Measurements from ENCODE around the gene ITPA.
"Not testable (repeated sequence)": the region's sequence is repeated elsewhere in the genome, so short reads cannot be mapped to it uniquely, and the experiment has no call there.

Gene ITPA

DNA sequence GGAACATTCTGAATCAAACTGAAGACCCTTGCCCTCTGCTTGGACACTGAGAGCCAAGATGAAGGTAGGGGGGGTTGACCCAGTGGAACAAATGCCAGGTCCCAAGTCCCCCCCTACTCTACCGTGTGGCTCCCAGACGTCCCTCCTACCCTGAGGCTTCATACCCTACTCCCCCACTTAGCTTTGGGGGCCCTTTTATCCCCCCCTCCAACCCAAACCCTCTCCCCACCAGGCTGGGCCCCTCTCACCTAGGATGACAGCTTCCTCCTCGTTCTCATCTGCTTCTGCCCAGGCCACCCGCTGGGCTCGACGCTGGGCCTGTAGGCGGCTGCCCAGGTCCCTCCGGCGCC is 6.4 kb upstream of the ITPA start:
- DNase-seq = no peak

DNA sequence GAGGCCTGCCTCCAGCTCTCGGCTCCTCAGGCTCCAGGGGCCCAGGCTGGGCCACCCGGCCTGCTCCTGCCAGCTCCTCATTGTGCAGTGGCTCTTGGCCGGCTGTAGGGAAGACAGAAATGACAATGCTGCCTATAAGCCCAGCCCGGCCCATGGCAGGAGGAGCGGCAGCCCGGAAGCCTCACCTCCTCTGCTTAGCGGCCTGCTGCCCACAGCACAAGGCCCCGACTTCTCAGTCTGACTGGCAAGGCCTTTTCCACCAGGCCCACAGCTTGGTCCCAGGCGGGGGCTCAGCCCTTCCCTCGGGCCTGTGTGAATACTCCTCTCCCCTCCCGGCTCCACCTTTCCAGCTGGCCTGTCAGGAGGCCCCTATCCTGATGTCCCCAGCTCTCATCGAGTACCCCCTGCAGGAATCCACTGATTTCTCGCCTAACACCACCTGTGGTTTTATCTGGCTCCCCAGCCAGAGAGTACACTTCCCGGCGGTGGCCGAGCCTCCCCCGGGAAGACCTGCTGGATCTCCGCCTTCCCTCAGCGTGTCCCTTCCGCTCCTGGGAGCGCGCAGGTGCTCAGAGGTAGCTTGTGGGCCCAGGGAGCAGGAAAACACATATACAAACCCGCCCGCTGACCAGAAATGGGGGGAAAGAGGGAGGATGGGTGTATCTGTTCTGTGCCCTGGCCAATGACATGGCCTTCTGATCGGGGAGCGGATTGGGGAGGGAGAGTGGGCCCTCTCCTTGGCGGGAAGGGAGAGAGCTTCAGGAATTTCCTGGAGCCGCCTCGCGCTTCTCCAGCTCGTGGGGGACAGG is 5.8 kb upstream of the ITPA start:
- no peak for DNase-seq

DNA sequence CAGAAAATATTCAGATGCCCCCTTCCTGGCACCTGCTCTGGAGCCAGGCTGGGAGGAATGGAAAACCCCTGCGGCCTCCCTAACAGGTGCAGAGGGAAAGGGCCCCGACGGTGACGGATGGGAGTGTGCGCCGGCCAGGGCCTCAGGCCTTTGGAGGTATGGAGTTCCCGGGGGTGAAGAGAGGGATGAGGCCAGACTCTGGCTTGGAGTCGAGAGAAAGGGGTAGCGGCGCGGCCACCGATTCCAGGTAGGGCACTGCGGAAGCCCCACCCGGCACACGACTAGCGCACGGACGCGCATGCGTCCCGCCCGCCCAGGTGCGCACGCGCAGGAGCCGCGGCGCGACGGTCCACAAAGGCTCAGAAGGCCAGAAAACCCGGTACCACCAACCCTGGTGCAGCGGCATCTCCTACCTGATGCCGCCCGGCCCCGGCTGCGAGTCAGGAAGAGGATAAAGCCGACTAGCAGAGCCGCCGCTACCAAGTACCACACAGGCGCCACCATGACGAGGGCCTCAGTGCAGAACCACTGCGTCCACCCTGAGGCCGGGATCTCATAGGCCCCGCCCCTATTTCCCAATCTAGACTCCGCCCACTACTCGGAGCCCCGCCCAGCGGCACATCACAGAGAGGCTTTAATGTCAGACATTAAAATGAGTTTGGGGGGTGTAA is 5.0 kb upstream of the ITPA start, which contains the start of gene DDRGK1:
TSS of gene DDRGK1 (minus strand) at position 559 of the 671 bp plus-strand sequence. CDS start at position 504, 55 bp downstream.
- DNase-seq = peak; percentile 90

DNA sequence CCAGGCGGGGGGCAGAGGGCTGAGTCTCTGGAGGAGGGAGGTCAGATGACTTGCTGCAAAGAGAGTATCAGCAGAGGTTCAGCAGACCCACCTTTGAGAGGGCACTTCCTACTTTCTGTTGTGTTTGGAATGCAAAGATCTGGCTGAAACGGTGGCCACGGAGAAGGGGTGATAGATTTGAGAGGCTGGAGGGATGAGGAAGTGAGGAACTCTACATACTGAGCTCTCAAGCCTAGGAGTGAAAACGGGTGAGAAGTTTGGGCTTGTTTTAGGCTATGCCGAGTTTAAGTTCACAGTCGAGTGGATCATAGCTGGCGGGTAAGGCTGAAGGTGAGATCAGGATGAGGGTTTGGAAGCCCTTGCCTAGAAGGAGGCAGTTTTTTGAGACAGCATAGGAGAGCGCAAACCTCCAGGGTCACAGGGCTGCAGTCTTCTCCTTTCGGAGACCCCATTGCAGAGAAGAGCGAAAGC is 477 bp upstream of the ITPA start:
- DNase-seq = no peak

DNA sequence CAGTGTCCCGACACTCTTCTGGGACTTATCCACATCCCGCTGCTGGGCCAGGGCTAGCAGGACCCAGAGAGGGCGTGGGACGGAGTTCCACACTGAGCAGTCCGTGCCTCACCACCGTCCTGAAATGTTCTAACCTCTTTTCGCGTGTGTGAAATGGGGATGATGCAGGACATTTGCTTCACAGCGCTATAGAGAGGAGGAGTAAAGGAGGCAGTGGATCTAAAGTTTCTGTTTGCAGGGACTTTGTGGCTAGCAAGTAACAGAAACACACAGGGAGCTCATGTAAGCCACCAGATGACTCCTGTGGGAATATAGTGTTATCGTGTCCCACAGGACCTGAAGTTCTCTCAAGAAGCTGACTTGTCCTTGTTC is 634 bp downstream of the ITPA start:
- DNase-seq = no peak

DNA sequence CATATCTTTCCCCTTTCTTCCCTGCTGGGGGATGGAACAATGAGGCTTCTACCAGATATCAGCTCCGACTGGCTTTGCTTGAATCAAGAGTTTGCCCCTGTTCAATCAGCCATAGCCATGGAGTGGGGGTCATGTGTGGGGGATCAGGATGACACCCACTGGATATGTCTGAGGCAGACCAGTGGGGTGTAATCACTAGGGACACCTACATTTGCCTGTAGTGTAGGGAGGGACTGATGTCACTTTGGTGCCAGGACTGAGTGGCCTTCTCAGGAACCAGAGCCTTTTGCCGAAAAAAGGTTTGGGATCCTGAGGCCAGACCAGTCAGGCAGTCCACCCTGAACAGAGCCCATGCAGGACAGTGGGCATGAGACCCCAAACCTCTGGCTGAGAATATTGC is 1.0 kb downstream of the ITPA start:
- DNase-seq = no peak

DNA sequence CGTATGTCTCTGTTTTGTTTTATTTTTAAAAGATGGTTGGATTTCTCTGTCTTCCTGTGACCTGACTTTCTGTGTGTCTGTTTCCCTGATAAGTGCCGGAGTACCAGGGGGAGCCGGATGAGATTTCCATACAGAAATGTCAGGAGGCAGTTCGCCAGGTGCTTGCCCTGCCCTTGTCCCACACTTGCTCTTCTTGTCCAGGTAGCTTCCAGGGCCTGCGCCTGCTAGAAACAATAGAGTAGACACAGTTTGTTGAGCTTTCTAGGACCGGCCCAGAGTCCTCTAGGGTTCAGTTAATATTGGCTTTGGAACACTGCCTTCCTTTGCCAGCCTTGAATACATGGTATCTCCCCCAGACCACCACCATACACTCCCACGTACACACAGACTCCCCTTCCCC is 3.9 kb downstream of the ITPA start:
- DNase-seq = no peak

DNA sequence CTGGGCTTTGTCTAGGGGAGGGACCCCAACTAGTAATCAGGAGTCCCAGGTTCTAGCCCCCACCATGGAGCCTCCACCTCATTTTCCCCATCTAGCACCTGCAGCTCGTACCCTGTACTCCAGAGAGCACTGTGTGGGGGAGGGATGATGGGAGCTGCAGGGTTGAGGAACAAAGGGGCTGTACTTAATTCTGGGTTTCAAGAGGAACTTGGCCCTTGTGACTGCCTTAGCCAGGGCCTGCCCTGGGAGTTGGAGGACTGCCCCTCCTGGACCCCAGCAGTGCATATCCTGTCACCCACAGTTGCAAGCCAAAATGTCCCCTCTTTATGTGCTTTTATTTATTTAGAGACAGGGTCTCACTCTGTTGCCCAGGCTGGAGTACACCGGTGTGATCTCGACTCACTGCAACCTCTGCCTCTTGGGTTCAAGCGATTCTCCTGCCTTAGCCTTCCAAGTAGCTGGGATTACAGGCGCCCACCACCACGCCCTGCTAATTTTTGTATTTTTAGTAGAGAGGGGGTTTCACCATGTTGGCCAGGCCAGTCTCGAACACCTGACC is 6.1 kb downstream of the ITPA start:
- not testable (repeated sequence) for DNase-seq

DNA sequence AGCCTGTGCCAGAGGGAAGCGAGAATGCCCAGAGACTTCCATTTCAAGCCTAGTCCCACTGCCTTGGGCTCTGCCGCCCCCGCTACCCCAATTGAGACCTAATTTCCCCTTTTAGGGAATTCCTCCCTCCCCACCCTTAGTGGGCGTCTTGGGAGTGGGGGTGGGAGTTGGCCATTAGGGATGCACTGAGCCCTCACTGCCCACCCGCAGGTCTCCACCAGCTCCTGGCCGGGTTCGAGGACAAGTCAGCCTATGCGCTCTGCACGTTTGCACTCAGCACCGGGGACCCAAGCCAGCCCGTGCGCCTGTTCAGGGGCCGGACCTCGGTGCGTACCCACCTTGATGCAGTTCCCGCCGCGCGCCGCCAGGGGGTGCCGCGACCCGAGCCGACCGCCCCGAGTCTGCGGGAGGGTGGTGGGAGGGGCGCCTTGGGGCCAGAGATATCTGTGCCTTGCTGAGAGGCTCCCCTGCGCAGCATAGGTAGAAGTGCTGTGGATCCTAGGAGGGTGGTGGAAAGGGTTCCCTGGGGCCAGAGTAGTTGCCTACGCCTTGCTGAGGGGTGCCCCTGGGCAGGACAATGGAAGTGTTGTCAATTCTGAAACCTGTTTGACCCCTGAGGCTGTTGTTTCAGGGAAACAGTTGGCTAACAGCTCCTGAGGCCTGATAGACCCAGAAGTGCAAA is 9.2 kb downstream of the ITPA start:
- DNase-seq = no peak

DNA sequence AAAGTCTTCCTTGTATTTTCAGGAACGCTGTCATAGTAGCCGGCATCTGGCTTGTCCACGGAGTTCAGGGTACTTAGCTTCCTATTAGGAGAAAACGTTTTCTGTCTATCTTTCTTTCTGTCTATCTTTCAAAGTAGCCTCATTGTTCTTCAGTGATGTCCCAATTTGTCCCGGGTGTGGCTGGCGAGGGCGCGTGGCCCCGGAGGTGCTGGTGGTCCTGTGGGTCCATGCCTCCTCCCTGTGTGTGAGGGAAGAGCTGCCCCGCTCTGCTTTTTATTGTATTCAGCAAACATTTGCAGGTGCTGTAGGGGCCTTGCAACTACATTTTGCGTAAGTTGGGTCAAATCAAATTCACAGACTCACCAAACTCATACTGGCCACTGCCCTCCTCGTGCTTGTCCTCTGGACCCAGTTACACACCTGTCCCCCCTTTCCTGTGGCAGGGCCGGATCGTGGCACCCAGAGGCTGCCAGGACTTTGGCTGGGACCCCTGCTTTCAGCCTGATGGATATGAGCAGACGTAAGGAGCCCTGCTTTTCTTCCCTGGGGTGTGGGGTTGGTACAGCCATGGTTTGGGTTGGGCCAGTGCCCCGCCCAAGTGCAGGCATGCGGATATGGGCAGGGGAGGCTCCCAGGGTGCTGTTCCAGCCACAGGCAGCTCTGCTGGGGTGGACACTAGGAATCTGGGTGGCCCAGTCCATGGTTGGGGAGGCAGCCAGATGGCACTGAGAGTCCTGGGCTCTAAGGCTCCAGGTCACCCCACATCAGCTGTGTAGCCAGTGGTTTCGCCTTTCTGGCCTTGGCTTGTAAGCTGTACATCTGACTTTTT is 12.3 kb downstream of the ITPA start:
- no peak for DNase-seq

DNA sequence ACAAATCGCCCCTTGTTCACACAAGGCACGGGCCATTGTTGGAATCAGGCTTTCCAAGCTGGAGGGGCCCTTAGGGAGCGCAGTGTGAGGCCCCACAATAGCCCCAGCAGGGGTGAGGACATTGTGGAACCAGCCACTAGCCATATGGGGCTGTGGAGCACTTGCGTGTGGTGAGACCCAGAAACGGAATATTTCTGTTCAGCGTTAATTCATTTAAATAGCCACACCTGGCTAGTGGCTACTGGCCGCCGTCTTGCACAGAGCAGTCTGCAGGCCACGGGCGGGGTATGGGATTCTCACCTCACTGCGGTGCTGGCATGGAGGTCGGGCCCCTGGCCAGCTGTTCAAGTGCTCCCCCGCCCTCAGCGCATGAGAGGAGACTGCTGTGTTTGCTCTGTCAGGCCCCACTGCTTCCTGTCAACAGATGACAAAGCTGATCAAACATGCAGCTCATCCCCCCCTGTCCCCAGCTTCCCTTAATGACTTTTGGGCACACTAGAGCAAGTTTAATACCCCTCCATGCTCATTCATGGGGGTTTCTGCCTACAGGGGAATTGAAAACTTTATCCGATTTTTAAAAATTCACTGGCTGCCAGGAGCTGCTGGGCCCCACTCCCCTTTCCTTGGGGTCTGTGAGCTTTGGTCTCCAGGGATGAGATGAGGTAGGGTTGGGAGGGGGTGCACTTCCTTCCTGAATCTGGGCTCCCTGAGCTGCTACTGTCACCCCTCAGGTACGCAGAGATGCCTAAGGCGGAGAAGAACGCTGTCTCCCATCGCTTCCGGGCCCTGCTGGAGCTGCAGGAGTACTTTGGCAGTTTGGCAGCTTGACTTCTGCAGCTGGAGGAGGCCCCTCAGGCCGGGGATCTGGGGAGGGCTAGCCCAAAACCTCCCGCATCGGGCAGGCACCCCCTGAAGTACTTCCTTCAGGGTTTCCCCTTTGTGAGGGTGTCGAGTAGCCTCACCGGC is 13.6 kb downstream of the ITPA start:
- no peak for DNase-seq

DNA sequence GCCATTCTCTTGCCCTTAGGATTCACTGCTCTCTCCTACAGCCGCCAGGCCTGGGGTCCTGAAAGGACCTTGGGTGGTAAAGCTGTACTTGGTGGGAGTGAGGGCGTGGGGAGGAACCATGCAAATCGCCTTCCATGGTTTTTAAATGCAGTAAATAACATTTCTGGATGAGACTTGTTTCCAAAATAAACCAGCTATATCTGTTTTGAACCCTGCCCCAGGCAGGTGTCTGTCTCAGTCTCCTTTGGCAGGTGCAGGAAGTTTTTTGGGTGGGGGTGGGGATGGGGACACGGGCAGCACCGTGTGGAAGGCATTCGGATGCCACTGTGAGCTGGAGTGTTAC is 14.3 kb downstream of the ITPA start:
- no peak for DNase-seq

DNA sequence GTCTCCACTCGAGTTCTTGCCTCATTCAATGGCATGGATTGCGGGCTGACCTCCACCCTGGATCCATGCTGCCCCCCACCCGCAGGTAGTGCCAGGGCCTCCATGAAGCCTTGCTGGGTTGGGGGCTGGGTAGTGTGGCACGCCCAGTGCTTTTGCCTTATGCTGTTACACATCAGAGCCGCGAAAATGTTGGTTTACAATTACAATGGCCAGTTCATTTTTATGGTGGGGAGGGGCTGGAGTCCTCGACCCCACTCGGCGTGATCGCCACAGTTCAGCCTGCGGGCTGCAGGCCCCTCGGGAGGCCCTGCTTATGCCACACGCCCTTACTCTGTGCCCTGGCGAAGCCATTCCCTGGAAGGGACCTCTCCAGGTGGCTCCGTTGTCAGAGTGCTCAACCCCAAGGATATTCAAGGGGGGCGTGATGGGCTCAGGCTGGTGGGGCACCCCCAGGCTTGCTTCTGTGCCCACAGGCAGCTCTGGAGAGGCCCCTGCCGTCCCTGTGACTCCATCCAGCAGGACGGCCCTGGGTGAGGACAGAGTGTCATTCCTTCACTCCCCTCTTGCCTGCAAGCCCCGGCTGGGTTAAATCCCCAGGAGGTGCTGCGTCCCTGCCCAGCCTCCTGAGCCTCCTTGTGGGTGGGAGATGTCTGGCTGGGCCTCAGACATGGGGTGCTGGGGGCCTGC is 14.8 kb downstream of the ITPA start:
- no peak for DNase-seq

DNA sequence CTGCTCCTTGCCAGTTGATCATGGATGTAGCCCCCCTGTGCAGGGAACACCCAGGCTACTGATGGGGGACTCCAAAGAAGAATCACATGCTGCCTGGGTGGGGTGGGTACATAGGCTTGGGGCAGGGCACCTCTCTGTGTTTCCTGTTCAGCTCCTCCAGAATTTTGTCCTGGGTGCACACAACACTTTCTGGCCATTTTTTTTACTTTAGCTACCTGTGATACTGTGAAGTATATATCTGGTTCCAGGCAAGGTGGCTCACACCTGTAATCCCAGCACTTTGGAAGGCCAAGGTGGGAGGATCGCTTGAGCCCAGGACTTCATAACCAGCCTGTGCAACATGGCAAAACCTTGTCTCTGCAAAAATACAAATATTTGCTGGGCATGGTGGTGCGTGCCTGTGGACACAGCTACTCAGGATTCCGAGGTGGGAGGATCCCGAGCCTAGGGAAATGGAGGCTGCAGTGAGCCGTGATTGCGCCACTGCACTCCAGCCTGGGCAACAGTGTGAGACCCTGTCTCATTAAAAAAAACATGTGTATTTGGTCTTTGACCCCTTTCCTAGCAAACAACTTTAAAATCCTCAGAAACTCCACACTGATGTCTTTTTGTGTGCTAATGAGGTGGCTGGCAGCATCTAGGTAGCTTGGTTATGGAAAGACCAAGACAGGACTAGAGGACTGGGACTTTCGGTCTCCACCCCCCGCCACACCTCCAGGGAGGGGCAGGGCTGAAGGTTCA is 15.6 kb downstream of the ITPA start:
- no peak for DNase-seq

DNA sequence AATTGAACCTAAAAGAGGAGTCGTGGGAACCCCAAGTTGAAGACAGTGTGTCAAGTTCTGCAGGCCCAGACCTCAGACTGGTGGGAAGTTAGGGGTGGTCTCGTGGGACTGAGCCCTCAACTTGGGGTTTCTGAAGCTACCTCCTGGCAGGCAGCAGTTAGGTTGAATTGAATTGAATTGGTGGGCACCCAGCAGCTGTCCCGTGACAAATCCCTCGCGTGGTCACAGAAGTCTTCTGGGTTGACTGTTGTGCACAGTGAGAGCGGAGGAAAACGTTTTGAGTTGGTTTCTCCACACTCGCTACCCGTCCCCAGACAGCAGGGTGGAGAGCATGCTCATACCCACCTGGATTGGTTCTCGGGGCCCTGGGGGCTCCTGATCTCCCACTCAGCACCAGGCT is 16.8 kb downstream of the ITPA start:
- DNase-seq = no peak

DNA sequence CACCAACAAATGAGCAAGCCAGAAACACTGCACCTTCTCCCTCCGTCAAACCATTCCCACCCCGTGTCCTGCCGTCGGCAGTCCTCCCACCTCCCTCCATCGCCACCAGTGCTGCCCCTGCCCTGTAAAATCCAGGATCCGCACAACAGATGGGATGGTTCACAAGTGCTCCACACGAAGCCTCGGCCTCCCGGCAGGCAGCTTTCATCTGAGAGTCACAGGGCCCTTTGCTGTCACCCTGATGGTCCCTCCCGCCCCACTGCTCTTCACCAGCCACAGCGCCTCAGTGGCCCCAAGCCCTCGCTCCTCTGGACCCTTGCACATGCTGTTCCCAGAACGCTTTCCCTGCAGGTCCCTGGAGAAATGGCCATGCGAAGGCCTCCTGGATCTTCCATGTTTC is 17.6 kb downstream of the ITPA start:
- DNase-seq = no peak

DNA sequence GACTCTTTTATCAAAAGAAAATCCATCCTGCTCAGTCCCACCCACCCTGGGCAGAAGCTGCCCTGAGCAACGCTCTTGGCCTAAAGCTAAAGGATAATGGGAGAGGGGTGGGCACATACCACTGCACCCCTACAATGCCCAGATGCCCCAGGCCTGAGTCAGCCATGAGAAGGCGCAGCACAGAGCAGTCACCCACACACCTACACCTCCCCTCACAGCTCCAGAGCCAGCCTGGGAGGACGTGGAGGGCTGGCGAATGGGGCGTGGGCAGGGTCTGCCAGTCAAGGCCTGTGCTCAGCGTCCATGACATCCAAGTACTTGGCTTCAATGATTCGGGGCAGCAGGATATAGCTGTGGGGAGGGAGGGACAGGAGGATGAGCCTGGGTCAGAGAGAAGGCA is 18.2 kb downstream of the ITPA start:
- DNase-seq = no peak

DNA sequence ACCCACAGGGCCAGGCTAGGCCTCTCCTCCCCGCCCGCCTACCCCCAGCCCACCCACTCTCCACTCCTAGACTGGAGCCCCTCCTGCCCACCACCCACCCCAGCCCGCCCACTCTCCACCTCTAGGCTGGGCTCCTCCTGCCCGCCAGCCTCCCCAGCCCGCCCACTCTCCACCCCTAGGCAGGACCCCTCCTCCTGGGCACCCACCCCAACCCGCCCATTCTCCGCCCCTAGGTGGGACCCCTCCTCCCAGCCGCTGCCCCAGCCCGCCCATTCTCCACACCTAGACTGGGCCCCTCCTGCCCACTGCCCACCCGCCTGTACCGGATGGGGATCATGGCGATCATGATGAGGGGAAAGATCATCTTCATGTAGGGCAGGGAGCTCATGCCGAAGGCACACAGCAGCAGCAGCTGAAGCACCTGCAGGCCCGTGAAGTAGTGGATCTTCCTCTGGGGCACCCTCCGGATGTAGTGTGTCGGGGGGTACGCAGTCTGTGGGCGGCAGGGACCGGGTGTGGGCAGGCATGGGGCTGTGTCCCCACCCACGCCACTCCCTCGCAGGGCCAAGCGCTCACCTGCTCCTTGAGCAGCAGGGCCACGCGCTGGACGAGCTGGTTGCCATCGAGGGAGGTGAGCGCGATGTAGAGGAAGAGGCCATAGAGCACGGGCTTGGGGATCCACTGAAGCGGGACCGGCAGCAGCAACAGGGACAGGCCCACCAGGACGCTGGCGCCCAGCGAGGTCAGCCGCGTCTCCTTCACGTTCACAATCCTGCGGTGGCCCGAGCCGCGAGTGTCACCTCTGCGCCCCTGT is 18.8 kb downstream of the ITPA start:
- no peak for DNase-seq

DNA sequence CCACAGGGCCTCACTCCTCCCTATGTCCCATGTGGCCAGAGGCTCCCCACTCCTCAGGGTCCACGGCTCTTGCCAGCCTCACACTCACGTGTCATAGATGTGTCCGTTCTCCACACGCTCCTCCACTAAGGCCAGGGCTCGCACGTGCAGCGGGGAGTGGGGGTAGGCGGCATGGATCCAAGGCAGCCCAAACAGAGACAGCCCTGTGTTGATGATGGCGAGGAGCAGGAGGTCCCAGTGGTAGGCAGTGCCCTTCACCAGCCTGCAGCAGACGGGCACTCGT is 19.4 kb downstream of the ITPA start:
- DNase-seq = no peak

DNA sequence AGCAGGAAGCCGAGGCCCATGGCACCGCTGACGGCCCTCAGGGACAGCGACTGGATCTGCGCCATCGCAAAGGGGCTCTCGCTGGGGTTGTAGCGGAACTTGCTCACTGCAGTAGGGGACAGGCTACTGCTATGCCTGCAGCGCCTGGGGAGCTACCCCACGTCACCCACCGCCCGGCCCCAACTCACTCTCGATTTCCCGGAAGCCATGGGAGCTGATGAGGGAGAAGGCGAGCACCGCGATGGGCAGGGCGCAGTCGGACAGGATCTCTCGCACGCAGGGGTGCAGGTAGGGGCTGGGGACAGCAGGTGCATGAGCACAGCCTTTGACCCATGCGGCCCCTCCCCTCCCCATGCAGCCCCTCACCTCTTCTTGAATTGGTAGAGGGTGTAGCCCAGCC is 19.9 kb downstream of the ITPA start:
- DNase-seq = no peak
